ENCODE data around the gene SH2D7.
"Not testable (repeated sequence)": the region's sequence is repeated elsewhere in the genome, so short reads cannot be mapped to it uniquely, and the experiment has no call there.

DNA sequence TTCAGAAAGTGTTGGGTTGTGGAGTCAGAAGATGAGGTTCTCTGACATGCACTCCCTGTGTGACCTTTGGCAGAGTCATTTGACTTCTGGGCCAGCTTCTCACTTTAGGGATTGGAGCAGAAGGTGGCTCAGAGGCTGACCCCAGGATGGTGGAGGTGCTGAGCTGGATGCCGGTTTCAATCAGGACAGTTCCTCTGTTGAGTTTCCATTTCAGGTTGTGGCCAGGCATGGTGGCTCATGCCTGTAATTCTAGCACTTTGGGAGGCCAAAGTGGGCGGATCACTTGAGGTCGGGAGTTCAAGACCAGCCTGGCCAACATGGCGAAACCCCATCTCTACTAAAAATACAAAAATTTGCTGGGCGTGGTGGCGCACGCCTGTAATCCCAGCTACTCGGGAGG is 58.7 kb downstream of the SH2D7 start:
- TF ChIP-seq, protein P1, sequence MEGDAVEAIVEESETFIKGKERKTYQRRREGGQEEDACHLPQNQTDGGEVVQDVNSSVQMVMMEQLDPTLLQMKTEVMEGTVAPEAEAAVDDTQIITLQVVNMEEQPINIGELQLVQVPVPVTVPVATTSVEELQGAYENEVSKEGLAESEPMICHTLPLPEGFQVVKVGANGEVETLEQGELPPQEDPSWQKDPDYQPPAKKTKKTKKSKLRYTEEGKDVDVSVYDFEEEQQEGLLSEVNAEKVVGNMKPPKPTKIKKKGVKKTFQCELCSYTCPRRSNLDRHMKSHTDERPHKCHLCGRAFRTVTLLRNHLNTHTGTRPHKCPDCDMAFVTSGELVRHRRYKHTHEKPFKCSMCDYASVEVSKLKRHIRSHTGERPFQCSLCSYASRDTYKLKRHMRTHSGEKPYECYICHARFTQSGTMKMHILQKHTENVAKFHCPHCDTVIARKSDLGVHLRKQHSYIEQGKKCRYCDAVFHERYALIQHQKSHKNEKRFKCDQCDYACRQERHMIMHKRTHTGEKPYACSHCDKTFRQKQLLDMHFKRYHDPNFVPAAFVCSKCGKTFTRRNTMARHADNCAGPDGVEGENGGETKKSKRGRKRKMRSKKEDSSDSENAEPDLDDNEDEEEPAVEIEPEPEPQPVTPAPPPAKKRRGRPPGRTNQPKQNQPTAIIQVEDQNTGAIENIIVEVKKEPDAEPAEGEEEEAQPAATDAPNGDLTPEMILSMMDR (conservative IDR thresholded peaks at IDR 0.05; ENCODE audit: low read depth in 2 of 2): not testable (repeated sequence)
- not testable (repeated sequence) for TF ChIP-seq EZH2 (IDR thresholded peaks at IDR 0.05; ENCODE audit: low read depth, unreplicated experiment); EZH2phosphoT487 (IDR thresholded peaks at IDR 0.05; ENCODE audit: unreplicated experiment); ETS1 (IDR thresholded peaks at IDR 0.05); CREB1 (CRISPR knock-in tag; IDR thresholded peaks at IDR 0.05; ENCODE audit: low read depth); STAT1 (IDR thresholded peaks at IDR 0.05; ENCODE audit: unreplicated experiment); POLR2AphosphoS5 (IDR thresholded peaks at IDR 0.05; ENCODE audit: low read depth); REST (IDR thresholded peaks at IDR 0.05; ENCODE audit: unreplicated experiment); JUNB (IDR thresholded peaks at IDR 0.05; ENCODE audit: unreplicated experiment); NANOG (IDR thresholded peaks at IDR 0.05; ENCODE audit: borderline replicate concordance); ZNF114 (CRISPR knock-in tag; IDR thresholded peaks at IDR 0.05); ZNF331 (CRISPR knock-in tag; IDR thresholded peaks at IDR 0.05; ENCODE audit: low read depth)
- TF ChIP-seq, protein P2, sequence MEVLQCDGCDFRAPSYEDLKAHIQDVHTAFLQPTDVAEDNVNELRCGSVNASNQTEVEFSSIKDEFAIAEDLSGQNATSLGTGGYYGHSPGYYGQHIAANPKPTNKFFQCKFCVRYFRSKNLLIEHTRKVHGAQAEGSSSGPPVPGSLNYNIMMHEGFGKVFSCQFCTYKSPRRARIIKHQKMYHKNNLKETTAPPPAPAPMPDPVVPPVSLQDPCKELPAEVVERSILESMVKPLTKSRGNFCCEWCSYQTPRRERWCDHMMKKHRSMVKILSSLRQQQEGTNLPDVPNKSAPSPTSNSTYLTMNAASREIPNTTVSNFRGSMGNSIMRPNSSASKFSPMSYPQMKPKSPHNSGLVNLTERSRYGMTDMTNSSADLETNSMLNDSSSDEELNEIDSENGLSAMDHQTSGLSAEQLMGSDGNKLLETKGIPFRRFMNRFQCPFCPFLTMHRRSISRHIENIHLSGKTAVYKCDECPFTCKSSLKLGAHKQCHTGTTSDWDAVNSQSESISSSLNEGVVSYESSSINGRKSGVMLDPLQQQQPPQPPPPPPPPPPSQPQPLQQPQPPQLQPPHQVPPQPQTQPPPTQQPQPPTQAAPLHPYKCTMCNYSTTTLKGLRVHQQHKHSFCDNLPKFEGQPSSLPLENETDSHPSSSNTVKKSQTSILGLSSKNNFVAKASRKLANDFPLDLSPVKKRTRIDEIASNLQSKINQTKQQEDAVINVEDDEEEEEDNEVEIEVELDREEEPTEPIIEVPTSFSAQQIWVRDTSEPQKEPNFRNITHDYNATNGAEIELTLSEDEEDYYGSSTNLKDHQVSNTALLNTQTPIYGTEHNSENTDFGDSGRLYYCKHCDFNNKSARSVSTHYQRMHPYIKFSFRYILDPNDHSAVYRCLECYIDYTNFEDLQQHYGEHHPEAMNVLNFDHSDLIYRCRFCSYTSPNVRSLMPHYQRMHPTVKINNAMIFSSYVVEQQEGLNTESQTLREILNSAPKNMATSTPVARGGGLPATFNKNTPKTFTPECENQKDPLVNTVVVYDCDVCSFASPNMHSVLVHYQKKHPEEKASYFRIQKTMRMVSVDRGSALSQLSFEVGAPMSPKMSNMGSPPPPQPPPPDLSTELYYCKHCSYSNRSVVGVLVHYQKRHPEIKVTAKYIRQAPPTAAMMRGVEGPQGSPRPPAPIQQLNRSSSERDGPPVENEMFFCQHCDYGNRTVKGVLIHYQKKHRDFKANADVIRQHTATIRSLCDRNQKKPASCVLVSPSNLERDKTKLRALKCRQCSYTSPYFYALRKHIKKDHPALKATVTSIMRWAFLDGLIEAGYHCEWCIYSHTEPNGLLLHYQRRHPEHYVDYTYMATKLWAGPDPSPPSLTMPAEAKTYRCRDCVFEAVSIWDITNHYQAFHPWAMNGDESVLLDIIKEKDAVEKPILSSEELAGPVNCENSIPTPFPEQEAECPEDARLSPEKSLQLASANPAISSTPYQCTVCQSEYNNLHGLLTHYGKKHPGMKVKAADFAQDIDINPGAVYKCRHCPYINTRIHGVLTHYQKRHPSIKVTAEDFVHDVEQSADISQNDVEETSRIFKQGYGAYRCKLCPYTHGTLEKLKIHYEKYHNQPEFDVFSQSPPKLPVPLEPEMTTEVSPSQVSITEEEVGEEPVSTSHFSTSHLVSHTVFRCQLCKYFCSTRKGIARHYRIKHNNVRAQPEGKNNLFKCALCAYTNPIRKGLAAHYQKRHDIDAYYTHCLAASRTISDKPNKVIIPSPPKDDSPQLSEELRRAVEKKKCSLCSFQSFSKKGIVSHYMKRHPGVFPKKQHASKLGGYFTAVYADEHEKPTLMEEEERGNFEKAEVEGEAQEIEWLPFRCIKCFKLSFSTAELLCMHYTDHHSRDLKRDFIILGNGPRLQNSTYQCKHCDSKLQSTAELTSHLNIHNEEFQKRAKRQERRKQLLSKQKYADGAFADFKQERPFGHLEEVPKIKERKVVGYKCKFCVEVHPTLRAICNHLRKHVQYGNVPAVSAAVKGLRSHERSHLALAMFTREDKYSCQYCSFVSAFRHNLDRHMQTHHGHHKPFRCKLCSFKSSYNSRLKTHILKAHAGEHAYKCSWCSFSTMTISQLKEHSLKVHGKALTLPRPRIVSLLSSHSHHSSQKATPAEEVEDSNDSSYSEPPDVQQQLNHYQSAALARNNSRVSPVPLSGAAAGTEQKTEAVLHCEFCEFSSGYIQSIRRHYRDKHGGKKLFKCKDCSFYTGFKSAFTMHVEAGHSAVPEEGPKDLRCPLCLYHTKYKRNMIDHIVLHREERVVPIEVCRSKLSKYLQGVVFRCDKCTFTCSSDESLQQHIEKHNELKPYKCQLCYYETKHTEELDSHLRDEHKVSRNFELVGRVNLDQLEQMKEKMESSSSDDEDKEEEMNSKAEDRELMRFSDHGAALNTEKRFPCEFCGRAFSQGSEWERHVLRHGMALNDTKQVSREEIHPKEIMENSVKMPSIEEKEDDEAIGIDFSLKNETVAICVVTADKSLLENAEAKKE (CRISPR knock-in tag; IDR thresholded peaks at IDR 0.05): not testable (repeated sequence)
